Fibroblast of pulmonary artery (primary cell): ENCODE measurements around the gene GPR176.

Experiments
- DNase-seq: peaks from one replicate; pipeline ENCODE4 v3.0.0-alpha.2; 2010; ENCODE audit warnings: low read depth
- H3K4me3 ChIP-seq: replicated peaks from 2 replicates; pipeline ENCODE4 v1.5.1; 2011; ENCODE audit warnings: low read depth, mild to moderate bottlenecking, control low read depth, low read length, moderate library complexity
- CTCF ChIP-seq: IDR thresholded peaks from 2 replicates; pipeline ENCODE4 v1.5.1; 2011; ENCODE audit warnings: mild to moderate bottlenecking, control low read depth, low read length, inconsistent platforms; ENCODE audit errors: missing control alignments

The GPR176 gene

GRCh38 chr15:39781147-39781966, 138.7 kb downstream of the GPR176 start:
- no peak overlapping the region for H3K4me3 ChIP-seq
- no peak for DNase-seq
- no peak for TF ChIP-seq CTCF

- H3K4me3 ChIP-seq = no peak overlapping the region
- DNase-seq = no peak
- TF ChIP-seq CTCF = no peak
Measured at GRCh38 chr15:39778021-39778420, 142.0 kb downstream of the GPR176 start.

- DNase-seq = no peak
- H3K4me3 ChIP-seq = no peak overlapping the region
- no peak for TF ChIP-seq CTCF
Measured at GRCh38 chr15:39777496-39777895, 142.6 kb downstream of the GPR176 start.

GRCh38 chr15:39776068-39776467, 144.0 kb downstream of the GPR176 start:
- no peak for DNase-seq
- no peak overlapping the region for H3K4me3 ChIP-seq
- no peak for TF ChIP-seq CTCF

GRCh38 chr15:39774688-39775267, 145.3 kb downstream of the GPR176 start:
- no peak for TF ChIP-seq CTCF
- no peak overlapping the region for H3K4me3 ChIP-seq
- no peak for DNase-seq

GRCh38 chr15:39770748-39771689, 149.0 kb downstream of the GPR176 start:
- TF ChIP-seq CTCF = no peak
- peak; percentile 61 for DNase-seq
- H3K4me3 ChIP-seq = no peak overlapping the region
